H1 (cell line): ENCODE data around the gene HIPK3. TPM values are rescaled to one million over a fixed set of nuclear protein-coding genes. Genes with fewer than 3 reads are reported as not detected.

Experiments used
- CHD7 ChIP-seq: fragments of 300-600 bp; sonication (generic); IDR thresholded peaks from 2 replicates; pipeline ENCODE4 v1.7.1; 2012; ENCODE audit warnings: low read length, moderate library complexity, mild to moderate bottlenecking, inconsistent platforms; ENCODE audit not compliant: insufficient replicate concordance
- JUN ChIP-seq: IDR thresholded peaks from 2 replicates; pipeline ENCODE4 v1.6.1; 2011; ENCODE audit warnings: low read depth, mild to moderate bottlenecking, improper control_type of control experiment, low read length
- MAX ChIP-seq: IDR thresholded peaks from 2 replicates; pipeline ENCODE4 v1.6.1; 2012; ENCODE audit warnings: inconsistent platforms
- NANOG ChIP-seq: IDR thresholded peaks from 2 replicates; pipeline ENCODE4 v1.6.1; 2011; ENCODE audit warnings: low read length, low read depth, mild to moderate bottlenecking, inconsistent platforms; ENCODE audit not compliant: insufficient read depth, poor library complexity, severe bottlenecking
- POLR2AphosphoS5 ChIP-seq: IDR thresholded peaks from 2 replicates; pipeline ENCODE4 v1.6.1; 2011; ENCODE audit warnings: low read depth, low read length
- RFX5 ChIP-seq: IDR thresholded peaks from 2 replicates; pipeline ENCODE4 v1.6.1; 2011; ENCODE audit warnings: low read depth, low read length, improper control_type of control experiment, borderline replicate concordance
- RXRA ChIP-seq: IDR thresholded peaks from 2 replicates; pipeline ENCODE4 v1.6.1; 2011; ENCODE audit warnings: low read depth, mild to moderate bottlenecking, low read length, moderate library complexity; ENCODE audit not compliant: insufficient read depth
- SP4 ChIP-seq: IDR thresholded peaks from 2 replicates; pipeline ENCODE4 v1.6.1; 2012; ENCODE audit warnings: low read length, inconsistent platforms
- SRF ChIP-seq: IDR thresholded peaks from 2 replicates; pipeline ENCODE4 v1.6.1; 2011; ENCODE audit warnings: mild to moderate bottlenecking, low read depth, low read length, moderate library complexity
- TAF1 ChIP-seq: IDR thresholded peaks from 2 replicates; pipeline ENCODE4 v1.6.1; 2011; ENCODE audit warnings: mild to moderate bottlenecking, low read depth, low read length
- TAF7 ChIP-seq: optimal IDR thresholded peaks from 2 replicates; pipeline ENCODE3; 2011; ENCODE audit warnings: low read depth, mild to moderate bottlenecking, inconsistent platforms, low read length, moderate library complexity, borderline replicate concordance
- TBP ChIP-seq: IDR thresholded peaks from 2 replicates; pipeline ENCODE4 v1.6.1; 2011; ENCODE audit warnings: low read depth, low read length, improper control_type of control experiment
- polyA plus RNA-seq, 7 experiments: library from polyadenylated mRNA; depleted of rRNA in 3 of 7; stranded (reverse) in 5 of 7; unstranded in 2 of 7; fragments of >200 nt in 5 of 7; fragments of 200-250 nt in 2 of 7; gene quantifications; 1 replicate in 5 of 7; 2 replicates in 1 of 7; 4 replicates in 1 of 7; pipeline versions ENCODE4 v1.2.1 to v1.2.3, GENCODE V29; 2011 to 2013; ENCODE audit warnings: missing spikeins in 2 of 7, mixed read lengths in 2 of 7
- total RNA-seq: library from RNA; stranded (reverse); fragmentation: NEBNext Ultra II Directional; extraction: Animal tissue kit (Norgen Biotek cat#: 25700); gene quantifications from 2 replicates; pipeline ENCODE4 v1.2.1, GENCODE V29; 2021

Gene HIPK3
- total and polyA plus RNA-seq, 2 of the 8 experiments (the other 6 are each of a cell fraction or from before 2014, with no cell fraction given), result 5.0 to 22.3 TPM

GRCh38 chr11:33214187-33214586 lies 43.0 kb upstream of the HIPK3 start (continued):
- TF ChIP-seq CHD7, result no peak
- no peak for TF ChIP-seq SRF
- TF ChIP-seq RXRA, result no peak
- TF ChIP-seq TAF7, result no peak
- no peak for TF ChIP-seq NANOG
- no peak for TF ChIP-seq TBP
- no peak for TF ChIP-seq JUN
- TF ChIP-seq MAX, result no peak
- TF ChIP-seq POLR2AphosphoS5, result no peak
- no peak for TF ChIP-seq TAF1
- TF ChIP-seq SP4, result no peak
- no peak for TF ChIP-seq RFX5
